Retinal pigment epithelial cell (primary cell): ENCODE data around the gene NEIL1.
"Not testable (repeated sequence)": the region's sequence is repeated elsewhere in the genome, so short reads cannot be mapped to it uniquely, and the experiment has no call there.

ENCODE experiments used
- DNase-seq: peaks from one replicate; pipeline ENCODE4 v3.0.0-alpha.2; 2010; ENCODE audit warnings: low read depth
- H3K4me3 ChIP-seq: 2 replicates; pipeline ENCODE4 v1.5.1; 2011; ENCODE audit warnings: mild to moderate bottlenecking, low read length, control low read depth, moderate library complexity
- TF ChIP-seq, protein P1 (sequence below): conservative IDR thresholded peaks from 2 replicates; pipeline ENCODE4 v1.5.1; 2011; ENCODE audit warnings: low read depth, low read length, control low read depth, inconsistent platforms

The NEIL1 gene

DNA sequence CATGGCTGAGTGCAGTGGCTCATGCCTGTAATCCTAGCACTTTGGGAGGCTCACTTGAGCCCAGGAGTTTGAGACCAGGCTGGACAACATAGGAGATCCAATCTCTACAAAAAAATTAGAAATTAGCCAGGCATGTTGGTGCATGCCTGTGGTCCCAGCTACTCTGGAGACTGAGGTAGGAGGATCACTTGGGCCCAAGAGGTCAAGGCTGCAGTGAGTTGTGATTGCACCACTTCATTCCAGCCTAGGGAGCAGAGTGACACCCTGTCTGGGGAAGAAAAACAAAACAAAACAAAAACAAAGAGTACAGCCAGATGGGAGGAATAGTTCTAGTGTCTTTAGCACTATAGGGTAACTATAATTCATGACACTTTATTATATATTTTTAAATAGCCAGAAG is 37.1 kb upstream of the NEIL1 start:
- no peak for DNase-seq
- TF ChIP-seq, protein P1, sequence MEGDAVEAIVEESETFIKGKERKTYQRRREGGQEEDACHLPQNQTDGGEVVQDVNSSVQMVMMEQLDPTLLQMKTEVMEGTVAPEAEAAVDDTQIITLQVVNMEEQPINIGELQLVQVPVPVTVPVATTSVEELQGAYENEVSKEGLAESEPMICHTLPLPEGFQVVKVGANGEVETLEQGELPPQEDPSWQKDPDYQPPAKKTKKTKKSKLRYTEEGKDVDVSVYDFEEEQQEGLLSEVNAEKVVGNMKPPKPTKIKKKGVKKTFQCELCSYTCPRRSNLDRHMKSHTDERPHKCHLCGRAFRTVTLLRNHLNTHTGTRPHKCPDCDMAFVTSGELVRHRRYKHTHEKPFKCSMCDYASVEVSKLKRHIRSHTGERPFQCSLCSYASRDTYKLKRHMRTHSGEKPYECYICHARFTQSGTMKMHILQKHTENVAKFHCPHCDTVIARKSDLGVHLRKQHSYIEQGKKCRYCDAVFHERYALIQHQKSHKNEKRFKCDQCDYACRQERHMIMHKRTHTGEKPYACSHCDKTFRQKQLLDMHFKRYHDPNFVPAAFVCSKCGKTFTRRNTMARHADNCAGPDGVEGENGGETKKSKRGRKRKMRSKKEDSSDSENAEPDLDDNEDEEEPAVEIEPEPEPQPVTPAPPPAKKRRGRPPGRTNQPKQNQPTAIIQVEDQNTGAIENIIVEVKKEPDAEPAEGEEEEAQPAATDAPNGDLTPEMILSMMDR, result no peak
- H3K4me3 ChIP-seq, result no peak overlapping the region

DNA sequence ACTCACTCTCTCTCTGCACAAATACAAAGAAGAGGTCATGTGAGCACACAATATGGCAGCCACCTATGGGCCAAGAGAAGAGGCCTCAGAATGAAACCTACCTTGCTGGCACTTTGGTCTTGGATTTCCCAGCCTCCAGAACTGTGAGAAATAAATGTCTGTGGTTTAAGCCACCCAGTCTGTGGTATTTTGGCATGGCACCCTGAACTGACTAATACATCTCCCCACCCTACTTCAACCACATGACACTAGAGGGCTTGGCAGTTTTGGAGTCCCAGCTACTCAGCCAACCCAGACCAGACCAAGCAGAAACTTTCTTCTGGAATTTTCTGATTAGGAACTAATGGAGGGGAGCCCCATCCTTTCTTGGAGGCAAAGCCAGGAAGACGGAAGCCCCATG is 34.3 kb upstream of the NEIL1 start:
- not testable (repeated sequence) for DNase-seq

DNA sequence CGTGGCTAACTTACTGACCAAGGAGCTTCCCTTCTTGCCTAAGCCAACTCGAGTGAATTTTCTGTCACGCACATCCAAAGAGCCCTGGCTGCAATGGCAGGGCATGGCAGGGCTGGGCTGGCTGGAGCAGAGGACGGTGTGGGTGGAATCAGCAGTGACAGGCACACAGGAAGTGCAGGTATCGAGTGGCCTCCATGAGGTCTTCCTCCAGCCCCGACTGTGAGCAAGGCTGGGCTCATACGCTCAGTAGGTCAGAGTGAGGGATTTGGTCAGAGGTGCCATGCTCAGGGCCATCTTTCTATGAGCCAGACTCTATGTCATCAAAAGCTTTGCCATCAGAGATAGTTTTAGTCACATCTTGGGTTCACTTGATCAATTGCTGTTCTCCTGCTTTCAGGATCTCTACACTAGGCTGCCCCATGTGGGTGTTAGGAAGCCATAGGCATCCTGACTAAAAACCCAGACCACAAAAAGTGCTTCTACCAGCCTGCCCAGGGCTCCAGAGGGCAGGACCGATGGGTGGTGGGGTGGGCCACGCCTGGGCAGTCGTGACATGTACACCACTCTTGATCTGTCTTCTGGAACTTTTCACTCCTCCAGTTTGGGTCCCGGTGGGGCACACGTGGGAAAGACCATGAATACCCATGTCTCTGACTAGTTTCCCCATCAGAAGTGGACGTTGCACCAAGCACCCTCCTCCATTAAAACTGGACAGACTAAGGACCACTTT is 33.6 kb upstream of the NEIL1 start:
- no peak overlapping the region for H3K4me3 ChIP-seq
- TF ChIP-seq, protein P1, result no peak
- DNase-seq, result no peak

More for the DNA sequence above, 34.3 kb upstream of the NEIL1 start:
- not testable (repeated sequence) for H3K4me3 ChIP-seq

DNA sequence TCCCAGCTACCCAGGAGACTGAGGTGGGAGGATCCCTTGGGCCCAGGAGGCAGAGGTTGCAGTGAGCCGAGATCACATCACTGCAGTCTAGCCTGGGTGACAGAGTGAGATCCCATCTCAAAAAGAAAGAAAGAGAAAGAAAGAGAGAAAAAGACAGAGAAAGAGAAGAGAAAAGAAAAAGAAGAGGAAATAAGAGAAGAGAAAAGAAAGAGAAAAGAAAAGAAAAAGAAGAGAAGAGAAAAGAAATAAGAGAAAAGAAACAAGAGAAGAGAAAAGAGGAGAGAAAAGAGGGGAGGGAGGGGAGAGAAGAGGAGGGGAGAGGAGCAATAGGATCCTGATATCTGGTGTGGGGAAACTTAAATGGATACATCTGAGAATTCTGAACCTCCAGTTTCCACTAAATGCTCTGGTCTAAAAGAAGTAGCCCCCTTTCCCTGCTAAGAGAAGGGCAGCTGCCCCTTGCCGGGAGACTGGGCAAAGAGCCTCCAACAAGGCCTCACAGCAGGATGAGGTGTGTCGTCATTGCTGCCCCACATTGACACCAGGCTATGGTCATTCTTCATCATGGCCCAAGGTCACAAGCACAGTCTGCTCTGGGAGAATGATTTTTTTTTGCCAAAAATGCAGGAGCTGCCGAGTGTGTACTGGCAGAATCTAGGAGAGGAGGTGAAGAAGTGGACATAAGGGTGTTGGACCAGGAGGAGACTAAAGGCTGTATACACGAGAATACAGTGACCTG is 32.1 kb upstream of the NEIL1 start:
- TF ChIP-seq, protein P1, result no peak
- no peak overlapping the region for H3K4me3 ChIP-seq
- DNase-seq, result no peak

DNA sequence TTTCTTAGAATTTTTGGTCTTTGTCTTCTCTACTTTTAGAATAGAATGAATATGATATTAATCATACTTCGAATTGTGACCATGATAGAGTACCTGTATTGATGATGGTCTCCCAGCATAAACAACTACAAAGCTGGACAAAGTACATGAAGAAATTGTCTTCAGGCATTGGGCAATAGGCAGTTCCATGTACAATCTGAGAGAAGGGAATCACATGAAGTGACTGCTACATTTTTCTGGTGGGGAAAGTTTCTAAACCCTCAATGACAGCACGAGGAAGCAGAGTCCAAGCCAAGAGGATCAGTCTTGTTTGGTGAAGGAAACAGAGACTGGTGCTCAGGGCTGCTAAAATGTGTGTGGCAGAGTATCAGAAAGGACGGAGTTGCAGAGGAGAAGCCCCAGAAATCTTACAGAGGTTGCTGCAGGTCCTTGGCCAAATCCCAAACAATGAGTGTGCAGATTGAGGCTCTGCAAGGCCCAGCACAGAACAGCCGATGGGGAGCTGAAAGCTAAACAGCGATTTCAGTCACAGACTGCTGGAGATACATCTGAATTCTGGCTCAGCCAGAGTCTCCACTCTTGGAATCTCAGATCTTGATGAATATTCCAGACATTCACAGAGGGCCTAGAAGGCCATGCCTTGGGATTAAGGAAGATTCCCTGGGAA is 27.5 kb upstream of the NEIL1 start:
- not testable (repeated sequence) for DNase-seq, H3K4me3 ChIP-seq

DNA sequence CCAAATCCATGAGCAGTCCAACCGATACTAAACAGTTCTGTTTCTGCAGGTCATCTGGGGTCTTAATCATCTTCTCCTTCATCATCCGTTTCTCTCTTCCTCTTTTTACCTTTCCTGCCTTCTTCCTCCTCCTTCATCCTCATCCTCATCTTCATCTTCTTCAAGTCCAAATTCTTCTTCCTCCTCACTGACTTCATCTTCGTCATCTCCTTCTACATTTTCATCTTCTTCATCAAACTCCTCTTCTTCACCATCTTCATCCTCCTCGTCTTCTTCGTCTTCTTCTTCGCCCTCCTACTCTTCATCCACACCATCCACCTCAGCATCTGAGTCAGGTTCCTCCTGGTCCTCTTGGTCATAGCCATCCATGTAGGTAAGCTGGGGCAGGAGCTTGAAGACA is 25.1 kb upstream of the NEIL1 start:
- no peak overlapping the region for H3K4me3 ChIP-seq
- TF ChIP-seq, protein P1, result no peak
- DNase-seq, result no peak

DNA sequence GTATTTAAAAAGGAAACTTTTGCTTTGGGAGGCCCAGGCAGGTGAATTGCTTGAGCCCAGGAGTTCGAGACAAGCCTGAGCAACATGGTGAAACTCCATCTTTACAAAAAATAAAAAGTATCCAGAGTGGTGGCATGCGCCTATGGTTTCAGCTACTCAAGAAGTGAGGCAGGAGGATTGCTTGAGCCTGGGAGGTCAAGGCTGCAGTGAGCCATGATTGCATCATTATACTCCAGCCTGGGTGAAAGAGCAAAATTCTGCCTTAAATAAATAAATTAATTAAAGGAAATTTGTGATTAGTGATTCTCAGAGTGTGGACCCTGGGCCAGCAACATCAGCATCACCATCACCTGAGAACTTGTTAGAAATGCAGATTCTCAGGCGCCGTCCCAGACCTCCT is 20.9 kb upstream of the NEIL1 start:
- no peak for DNase-seq
- H3K4me3 ChIP-seq, result no peak overlapping the region
- TF ChIP-seq, protein P1, result no peak

DNA sequence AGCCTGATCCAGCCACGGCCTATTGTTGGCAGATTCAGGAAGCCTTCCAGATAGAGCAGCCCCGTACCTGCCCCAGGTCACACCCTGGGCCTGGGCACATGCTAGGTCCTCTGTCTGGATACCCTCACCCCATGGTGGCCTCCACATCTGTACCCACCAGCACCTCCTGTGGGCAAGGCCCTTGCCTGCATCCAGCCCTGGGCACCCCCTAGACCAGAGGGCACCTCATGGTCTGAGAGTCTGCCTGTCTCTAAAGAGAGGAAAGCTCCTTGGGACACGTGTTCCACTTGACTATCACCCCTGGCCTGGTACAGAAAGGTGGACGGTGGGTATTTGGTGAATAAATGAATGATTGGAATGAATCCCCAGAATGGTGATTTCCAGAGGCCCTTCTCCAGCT is 19.8 kb upstream of the NEIL1 start:
- DNase-seq, result no peak
- TF ChIP-seq, protein P1, result no peak
- no peak overlapping the region for H3K4me3 ChIP-seq
